ENCODE results near the gene OR1D5.
A peak's percentile ranks its signal among the peaks of the same experiment; 100 is the strongest.
"Not testable (repeated sequence)": the region's sequence is repeated elsewhere in the genome, so short reads cannot be mapped to it uniquely, and the experiment has no call there.

The OR1D5 gene

DNA sequence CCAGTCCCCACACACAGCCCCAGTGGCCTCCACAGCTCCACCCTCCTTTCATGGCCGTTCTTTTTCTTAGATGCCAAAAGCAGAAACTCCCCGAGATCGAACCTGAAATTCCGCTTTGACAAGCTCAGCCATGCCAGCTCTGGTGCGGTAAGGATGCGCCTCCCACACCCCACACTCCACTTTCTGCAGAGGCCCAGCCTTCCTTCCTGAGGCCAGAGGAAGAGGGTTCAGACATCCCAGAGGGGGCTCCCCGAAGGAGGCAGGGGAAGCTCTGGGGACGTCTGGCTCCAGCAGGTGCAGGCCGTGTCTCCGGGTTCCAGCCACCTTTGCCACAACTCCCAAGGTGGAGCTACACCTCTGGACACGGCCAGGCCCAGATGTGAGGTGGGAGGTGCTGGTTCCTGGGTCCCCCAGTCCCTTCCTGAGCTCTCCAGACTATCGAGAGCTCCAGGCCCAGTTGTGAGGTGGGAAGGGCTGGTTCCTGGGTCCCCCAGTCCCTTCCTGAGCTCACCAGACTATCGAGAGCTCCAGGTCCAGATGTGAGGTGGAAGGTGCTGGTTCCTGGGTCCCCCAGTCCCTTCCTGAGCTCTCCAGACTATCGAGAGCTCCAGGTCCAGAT, 32.4 kb downstream of the OR1D5 start:
- not testable (repeated sequence) for DNase-seq

DNA sequence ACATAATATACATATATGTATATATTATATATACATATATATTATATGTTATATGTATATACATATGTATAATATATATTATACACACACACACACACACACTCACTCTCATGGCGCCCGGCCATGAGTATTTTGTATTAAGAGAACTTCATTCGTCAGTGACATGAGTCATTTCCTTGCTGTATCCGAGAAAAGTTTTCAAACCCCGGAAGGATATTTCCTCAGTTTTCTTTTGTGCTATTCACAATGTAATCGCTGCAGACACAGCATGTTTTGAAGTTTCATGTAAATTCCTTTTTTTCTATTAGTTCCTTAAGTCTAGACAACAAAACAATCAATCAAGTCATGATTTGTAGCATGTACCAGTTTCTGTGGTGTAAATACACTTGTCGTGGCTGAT, 33.3 kb downstream of the OR1D5 start:
- DNase-seq = no peak

DNA sequence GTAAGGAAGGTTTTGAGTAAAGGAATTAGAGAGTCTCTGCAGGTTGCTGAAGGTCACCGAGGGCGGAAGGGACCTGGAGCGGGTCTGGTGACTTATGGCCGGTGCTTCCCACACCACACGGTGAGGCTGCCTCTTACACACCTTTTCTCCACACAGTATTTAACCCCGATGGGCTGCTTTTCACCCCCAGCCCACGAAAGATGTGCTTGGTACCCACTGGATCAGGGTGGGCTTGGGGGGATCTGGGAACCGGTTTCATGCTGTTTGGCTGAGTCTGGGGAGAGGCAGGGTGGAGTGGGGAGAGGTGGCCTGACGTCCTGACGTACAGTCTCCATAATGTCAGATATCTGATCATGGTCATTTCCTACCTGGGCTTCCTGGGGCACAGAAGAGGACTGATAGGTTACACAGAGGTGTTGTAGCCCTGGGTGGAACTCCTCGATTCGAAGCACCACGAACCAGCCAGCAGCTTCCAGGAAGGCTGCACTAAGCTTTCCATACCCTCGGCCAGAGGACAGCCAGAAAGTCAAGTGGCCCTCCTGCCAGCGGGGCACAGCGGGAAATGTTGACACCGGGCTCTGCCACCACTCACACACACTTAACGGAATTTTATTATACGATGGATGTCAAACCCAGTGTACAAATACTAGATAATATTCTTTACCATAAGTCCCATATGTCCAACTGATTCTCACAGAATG, 34.0 kb downstream of the OR1D5 start:
- no peak for DNase-seq

DNA sequence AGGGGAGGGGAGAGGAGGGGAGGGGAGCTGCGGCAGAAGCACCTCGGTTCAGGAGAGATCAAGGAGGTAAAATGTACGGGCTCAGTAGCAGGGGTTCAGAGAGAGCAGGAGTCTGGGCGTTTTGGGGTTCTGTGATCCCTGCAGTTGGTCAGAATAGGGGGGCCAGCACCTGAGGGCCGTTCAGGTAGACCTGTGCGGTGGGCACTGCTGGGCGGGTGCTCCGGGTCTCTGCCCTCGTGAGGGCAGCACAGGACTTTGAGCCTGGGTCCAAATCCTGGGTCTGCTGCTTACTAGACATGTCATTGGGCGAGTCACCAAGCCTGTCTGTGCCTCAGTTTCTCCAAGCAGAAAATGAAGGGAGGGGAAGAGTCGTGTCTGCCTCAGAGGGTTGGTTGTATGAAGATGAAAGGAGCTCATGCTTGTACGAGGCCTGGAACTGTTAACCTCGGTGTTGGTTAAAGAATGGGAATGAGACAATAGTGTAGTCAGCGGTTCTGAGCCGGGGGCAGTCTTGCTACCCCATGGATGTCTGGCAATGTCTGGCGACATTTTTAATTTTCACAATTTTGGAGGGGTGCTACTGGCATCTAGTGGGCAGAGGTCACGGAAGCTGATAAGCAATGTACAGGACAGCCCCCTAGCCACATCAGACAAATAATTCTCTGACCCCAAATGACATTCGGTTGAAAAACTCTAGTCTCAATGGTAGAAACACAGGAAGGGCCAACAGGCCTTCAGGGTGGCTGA, 35.4 kb downstream of the OR1D5 start:
- no peak for DNase-seq

DNA sequence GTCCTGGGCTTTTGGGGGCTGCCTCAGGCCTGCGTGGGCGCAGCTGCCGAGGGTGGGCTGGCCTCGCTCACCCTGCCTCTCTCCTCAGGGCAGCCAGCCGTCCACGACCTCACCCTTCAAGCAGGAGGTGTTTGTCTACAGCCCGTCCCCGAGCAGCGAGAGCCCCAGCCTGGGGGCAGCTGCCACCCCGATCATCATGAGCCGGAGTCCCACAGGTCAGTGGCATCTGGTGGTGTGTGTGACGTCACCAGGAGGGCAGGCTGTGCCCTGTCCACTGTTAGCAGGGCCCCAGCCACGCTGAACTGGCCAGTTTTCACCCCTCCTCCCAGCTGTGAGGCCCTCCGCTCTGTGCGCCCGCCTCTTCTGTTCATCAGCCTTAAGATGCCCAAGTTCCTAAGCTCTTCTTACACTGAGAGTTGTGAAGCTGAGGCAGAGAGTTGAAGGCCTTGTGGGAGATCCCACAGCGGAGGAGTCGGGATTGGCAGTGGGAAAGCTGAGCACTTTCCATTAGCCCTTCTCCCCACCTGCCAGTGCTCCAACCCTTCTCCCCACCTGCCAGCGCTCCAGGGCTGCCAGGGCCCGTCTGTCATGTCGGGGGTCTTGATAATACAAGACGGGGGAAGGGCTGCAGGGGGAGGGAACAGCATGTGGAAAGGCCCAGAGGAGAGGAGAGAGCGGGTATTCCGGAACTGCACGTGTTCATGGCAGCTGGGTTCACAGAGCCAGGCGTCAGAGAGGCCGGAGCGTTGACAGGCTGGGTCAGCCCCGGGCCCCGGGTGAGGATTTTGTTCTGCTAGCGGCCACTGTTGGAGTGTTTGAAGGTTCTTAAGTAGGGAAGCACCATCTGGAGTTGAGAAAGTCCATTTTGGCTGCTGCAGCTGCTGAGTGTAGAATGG, 36.3 kb downstream of the OR1D5 start:
- no peak for DNase-seq

DNA sequence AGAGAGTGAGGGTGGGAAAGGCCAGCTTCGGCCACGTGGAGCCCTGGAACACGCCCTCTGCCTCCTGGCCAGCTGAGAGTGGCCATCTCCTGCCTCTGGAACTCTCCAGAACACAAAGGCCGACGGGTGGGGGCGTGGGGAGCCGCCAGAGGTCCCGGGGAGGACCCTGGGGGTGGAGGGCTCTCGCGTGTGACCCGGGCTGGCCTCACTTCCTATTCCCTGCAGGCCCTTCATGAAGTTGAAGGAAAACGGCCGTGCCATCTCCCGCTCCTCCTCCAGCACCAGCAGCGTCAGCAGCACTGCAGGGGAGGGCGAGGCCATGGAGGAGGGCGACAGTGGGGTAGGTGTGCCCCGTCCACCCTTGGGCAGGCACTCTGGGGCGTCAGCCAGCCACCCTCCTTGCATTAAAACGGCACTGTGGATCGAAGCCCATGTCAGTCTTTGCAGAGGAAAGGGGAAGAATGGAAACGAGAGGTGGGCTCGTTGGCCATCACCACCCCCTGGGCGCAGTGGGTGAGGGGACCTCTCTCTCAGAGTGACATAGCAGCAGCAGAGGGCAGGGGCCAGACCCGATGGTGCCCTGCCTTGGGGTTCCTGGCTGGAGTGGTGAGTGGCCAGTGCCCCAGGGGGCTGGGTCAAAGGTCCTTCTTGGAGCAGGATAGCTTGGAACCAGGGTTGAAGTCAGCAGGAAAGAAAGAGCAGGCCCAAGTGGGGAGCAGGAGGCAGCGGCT, 37.1 kb downstream of the OR1D5 start:
- DNase-seq = no peak

DNA sequence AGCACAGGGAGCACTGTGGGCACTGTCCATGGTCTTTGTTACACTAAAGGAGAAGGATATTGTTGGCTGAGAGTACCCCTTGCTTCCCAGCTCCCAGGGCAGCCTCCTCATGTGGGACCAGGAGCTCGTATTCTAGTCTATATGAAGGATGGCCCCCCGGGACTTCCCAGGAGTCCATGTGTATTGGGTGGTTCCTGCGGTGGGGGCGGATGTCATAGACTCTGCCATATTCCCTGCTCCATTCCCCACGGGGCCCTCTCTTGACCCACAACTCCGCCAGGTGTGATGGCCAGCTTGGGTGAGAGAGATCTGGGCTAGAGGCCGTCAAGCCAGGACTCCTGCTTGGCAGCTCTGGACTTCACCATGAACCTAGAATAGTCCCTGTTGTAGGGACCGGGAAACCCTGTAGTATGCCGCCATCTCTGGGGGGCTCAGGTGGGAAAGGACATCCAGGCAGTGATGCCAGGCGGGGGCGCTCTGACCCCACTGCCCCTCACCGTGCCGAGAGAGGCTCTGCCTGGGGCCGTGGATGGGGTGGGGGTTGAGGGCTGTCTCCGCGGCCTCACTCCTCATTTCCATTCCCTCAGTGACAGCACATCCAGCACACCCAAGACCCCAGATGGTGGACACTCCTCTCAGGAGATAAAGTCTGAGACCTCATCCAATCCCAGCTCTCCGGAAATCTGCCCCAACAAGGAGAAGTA, 37.8 kb downstream of the OR1D5 start:
- DNase-seq = no peak

DNA sequence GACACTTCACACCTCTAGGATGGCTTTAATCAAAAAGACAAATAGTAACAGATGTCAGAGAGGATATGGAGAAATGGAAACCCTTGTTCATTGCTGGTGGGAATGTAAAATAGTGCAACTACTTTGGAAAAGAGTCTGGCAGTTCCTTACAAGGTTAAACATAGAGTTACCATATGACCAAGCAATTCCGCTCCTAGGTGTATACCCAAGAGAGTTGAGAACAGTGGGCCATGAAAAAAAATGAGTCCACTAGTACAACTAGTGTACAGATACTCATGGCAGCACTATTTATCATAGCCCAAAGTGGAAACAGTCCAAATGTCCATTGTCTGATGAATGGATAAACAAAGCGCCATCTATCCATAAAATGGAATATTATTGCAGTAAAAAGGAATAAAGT, 39.1 kb downstream of the OR1D5 start:
- DNase-seq = no peak

DNA sequence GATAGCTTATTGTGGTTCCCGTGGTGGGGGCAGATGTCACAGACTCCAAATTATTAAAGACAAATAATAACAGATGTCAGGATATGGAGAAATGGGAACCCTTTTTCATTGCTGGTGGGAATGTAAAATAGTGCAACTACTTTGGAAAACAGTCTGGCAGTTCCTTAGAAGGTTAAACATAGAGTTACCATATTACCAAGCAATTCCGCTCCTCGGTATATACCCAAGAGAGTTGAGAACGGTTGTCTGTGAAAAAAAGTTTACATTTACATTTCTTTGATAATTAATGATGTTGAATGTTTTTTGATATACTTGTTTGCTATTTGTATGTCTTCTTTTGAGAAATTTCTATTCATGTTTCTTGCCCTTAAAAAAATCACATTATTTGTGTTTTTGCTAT, 41.2 kb downstream of the OR1D5 start:
- no peak for DNase-seq

DNA sequence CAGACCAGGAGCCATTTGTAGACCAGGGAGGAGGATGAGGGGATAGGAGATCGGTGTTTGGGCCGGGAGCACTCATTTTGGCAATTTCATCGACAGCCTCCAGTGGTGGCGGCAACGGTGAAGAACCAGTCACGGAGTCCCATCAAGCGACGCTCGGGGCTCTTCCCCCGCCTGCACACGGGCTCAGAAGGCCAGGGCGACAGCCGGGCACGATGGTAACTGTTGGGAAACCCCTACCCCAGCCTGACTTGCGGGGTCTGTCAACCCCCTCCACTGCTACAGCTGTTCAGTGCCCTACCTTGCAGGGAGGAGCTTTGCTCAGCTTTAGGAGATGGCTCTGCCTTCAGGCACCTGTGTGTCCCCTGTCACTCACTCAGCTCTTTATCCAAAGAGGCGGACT, 43.0 kb downstream of the OR1D5 start:
- DNase-seq = no peak

DNA sequence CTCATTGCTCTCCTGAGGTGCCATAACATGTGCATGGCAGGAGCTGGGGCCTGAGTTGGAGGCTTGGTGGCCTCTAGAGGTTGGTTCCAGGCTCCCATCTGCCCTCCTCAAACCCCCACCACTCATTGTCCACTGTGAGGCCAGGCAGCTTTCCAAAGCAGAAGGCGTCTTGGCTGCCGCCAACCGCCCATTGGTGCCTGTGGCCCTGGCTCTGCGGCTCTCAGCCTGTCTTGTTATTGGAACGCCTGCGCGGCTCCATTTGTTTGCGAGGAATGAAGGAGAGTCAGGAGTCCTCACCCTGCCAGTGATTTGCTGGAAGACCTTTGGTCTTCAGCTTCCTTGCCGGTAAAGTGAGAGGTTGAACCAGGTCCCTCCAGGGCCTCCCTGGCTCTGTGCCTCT, 43.6 kb downstream of the OR1D5 start:
- DNase-seq = no peak

DNA sequence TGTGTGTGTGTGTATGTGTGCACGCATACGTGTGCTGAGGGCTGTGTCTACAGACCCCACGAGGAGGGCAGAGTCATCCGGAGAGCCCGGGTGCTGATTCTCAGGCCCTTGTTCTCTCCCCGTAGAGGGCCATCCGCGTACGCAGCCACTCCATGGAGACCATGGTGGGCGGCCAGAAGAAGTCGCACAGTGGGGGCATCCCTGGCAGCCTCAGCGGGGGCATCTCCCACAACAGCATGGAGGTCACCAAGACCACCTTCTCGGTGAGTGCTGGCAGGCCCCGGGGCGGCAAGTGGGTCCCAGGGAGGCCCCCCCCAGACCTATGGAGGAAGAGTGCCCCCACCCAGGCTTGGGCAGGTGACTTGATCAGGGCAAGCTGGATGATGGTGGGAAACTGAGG, 45.5 kb downstream of the OR1D5 start:
- no peak for DNase-seq

DNA sequence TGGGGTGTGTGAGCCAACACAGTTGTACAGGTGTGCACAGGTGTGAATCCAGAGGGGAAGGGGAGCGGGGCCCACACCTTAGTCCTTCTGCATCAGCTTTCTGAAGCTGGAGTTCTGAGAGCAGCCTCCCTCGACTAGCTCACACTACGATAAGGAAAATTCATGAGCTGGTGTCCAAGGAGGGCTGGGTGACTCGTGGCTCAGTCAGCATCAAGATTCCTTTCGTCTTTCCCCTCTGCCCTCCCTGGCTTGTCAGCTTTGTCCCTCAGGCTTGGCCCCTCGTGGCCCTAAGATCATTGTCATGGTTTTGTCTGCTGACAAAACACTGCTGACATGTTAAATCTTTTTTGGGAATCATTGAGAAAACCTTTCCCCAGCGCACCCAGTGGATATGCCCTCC, 47.5 kb downstream of the OR1D5 start:
- no peak for DNase-seq

DNA sequence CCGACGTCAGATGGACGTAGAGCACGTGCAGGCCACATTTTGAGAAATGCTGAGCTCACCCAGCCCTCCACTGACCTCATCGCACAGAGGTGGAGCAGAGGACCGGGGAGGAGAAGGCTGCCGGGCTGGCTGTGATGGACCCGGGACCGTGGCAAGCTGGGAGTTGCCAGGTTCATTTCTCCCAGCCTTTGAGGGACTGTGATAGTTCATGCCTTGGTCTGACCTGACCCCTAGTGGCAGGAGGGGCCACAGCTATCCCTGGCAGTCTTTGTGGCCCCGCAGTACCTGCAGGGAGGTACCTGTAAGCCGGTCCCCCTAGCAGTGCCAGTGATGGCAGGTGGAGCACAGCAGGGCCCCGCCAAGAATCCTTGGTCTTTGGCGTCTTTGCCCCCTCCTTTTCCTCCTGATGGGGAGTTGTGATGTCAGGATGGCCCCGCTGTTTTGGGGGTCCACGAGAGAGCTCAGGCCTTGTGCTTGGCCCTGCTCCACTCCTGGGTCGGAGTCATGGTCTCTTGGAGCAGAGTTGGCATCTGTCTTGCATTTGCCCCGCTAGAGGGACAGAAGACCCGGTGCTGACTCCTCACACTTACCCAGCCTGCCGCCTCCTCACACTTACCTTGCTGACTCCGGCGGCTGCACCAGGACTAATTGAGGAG, 50.4 kb downstream of the OR1D5 start:
- peak; percentile 51 for DNase-seq

Data from DMS79 treated with DMSO at 0.1 percent for 48 hours (cell line).